A673 (cell line): ENCODE data around the gene NEAT1. TPM values are rescaled to one million over a fixed set of nuclear protein-coding genes. Genes with fewer than 3 reads are reported as not detected.

Source experiments
- BruUV-seq: library from RNA; stranded (reverse); fragments of 400-500 nt; replicated peaks from 2 replicates; lab custom pipeline; 2021; lab: Mats Ljungman, UMichigan
- CTCF ChIA-PET: fragments of 300-600 bp; sonication (Branson Sonifier 250); formaldehyde crosslinking; loops from one replicate; lab custom pipeline; 2022; ENCODE audit warnings: antibody characterized with exemption; lab: Charles Lee
- POLR2A ChIA-PET: fragments of 300-600 bp; sonication (Branson Sonifier 250); formaldehyde crosslinking; loops from one replicate; lab custom pipeline; 2022; ENCODE audit warnings: antibody characterized with exemption; ENCODE audit not compliant: low non-redundant PET; lab: Charles Lee
- DNase-seq: peaks from one replicate; pipeline ENCODE4 v3.0.0-alpha.2; 2015; ENCODE audit warnings: low spot score
- H3K27ac ChIP-seq: fragments of 200-600 bp; sonication (generic); 2 replicates; pipeline ENCODE4 v1.5.1; 2016; ENCODE audit warnings: mixed run types, low read depth, mild to moderate bottlenecking, mixed read lengths, antibody characterized with exemption, low read length; ENCODE audit not compliant: poor library complexity, severe bottlenecking
- H3K27me3 ChIP-seq: fragments of 200-600 bp; sonication (generic); replicated peaks from 2 replicates; pipeline ENCODE4 v1.6.1; 2017; ENCODE audit warnings: mixed run types, low read depth, mild to moderate bottlenecking, mixed read lengths, antibody characterized with exemption, low read length; ENCODE audit not compliant: insufficient read depth, poor library complexity
- H3K36me3 ChIP-seq: fragments of 200-600 bp; sonication (generic); 2 replicates; pipeline ENCODE4 v1.6.1; 2016; ENCODE audit warnings: mixed run types, mild to moderate bottlenecking, mixed read lengths, antibody characterized with exemption, low read length; ENCODE audit not compliant: insufficient read depth, poor library complexity, severe bottlenecking
- H3K4me1 ChIP-seq: fragments of 200-600 bp; sonication (generic); 2 replicates; pipeline ENCODE4 v1.6.1; 2017; ENCODE audit warnings: mixed run types, mild to moderate bottlenecking, mixed read lengths, antibody characterized with exemption, low read length; ENCODE audit not compliant: insufficient read depth, poor library complexity, severe bottlenecking
- H3K4me3 ChIP-seq: fragments of 200-600 bp; sonication (generic); 2 replicates; pipeline ENCODE4 v1.5.1; 2016; ENCODE audit warnings: low read depth, mixed run types, mild to moderate bottlenecking, mixed read lengths, low read length; ENCODE audit not compliant: poor library complexity, severe bottlenecking
- H3K9me3 ChIP-seq: fragments of 200-600 bp; sonication (generic); 2 replicates; pipeline ENCODE4 v1.6.1; 2016; ENCODE audit warnings: mixed run types, low read depth, mild to moderate bottlenecking, mixed read lengths, antibody characterized with exemption, low read length; ENCODE audit not compliant: poor library complexity, severe bottlenecking
- EZH2 ChIP-seq: fragments of 200-600 bp; sonication (generic); IDR thresholded peaks from 2 replicates; pipeline ENCODE4 v1.6.1; 2017; ENCODE audit warnings: borderline replicate concordance, low read depth, mild to moderate bottlenecking, mixed read lengths, antibody characterized with exemption, low read length; ENCODE audit not compliant: poor library complexity, severe bottlenecking
- intact Hi-C: fragments of 100-400 bp; cut with micrococcal nuclease; formaldehyde crosslinking; loops from one replicate; pipeline ENCODE4 v1.10.0; 2022; ENCODE audit not compliant: unreplicated experiment
- total RNA-seq: library from RNA; stranded (reverse); gene quantifications from 2 replicates; pipeline ENCODE4 v1.2.3, GENCODE V29; 2021
- TF ChIP-seq, protein P1 (sequence below): fragments of 300-800, 200-600 bp; sonication (generic); conservative IDR thresholded peaks from 2 replicates; pipeline ENCODE4 v1.5.1; 2017; ENCODE audit warnings: low read depth, mild to moderate bottlenecking, antibody characterized with exemption, low read length, moderate library complexity, mixed read lengths

NEAT1 gene
- total RNA-seq, 1 experiment from 2014 or later = 196 TPM

DNA sequence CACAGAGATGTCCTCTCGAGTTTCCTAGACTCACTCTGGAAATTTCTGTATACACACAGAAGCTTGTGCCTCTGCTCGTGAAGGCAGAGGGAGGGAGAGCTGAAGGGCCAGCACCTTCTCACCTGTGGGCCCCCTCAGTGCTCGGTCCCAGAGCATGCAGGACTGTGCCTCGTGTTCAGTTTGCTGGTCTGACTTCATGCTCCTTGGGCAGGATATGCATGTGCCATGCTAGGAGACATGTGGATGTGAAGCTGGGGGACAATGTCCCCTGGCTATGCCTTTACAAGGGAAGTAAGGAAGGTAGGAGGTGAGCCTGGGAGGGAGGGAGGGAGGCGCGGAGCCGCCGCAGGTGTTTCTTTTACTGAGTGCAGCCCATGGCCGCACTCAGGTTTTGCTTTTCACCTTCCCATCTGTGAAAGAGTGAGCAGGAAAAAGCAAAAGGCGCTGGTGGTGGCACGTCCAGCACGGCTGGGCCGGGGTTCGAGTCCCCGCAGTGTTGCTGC is 22.6 kb downstream of the NEAT1 start:
- Histone ChIP-seq H3K4me3 (no peak overlapping the region), H3K9me3 (no peaks in the 10 kb centered on the region), H3K36me3 (no peaks in the 10 kb centered on the region), H3K27me3 (no peaks in the 10 kb centered on the region), H3K27ac (peak overlapping the region; percentile 19), H3K4me1 (no peaks in the 10 kb centered on the region)
- no TSS peak for BruUV-seq
- TF ChIP-seq, protein P1, sequence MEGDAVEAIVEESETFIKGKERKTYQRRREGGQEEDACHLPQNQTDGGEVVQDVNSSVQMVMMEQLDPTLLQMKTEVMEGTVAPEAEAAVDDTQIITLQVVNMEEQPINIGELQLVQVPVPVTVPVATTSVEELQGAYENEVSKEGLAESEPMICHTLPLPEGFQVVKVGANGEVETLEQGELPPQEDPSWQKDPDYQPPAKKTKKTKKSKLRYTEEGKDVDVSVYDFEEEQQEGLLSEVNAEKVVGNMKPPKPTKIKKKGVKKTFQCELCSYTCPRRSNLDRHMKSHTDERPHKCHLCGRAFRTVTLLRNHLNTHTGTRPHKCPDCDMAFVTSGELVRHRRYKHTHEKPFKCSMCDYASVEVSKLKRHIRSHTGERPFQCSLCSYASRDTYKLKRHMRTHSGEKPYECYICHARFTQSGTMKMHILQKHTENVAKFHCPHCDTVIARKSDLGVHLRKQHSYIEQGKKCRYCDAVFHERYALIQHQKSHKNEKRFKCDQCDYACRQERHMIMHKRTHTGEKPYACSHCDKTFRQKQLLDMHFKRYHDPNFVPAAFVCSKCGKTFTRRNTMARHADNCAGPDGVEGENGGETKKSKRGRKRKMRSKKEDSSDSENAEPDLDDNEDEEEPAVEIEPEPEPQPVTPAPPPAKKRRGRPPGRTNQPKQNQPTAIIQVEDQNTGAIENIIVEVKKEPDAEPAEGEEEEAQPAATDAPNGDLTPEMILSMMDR = no peak
- no peak for TF ChIP-seq EZH2
- ChIA-PET CTCF (no interaction called here), POLR2A (no interaction called here)
- DNase-seq = no peak
- intact Hi-C loops = no loop called here

DNA sequence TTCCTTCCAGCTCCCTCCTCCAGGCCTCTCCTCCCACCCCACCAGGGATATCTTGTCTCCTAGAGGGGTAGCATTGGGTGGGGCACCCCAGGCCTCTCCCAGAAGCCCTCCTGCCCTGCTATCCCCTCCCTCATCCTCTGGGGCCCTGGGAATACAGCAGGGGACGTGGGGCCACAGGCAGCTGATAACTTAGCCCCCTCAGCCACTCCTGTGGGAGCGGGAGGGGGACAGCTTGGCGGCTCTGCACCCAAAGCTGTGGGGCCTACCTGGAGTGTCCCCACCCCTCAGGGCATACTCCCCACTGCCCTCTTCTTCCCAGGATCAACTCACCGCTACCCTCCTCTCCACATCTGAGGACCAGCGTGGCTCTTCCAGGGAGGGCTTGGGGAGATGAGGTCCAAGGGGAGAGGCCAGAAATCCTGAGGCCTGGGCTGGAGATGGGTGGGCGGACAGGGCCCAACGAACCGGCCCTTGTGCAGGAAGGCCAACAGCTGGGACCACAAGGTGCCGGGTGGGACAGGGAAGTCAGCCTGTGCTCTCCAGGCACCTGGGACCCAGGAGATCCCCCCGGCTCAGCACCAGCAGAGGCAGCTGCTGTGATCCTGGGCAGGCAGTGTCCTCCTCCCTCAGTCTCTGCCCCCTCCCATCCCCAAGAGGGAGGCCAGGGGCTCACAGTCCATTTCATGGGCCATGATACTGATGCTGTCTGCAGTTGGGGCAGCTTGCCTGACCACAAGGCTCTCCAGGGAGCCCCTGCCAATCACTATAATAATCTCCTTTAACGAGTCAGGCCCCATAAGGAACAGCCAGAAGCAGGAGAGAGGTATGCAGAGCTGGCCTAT is 23.2 kb downstream of the NEAT1 start:
- CTCF ChIA-PET = no interaction called here
- Histone ChIP-seq H3K36me3 (no peaks in the 10 kb centered on the region), H3K4me1 (no peaks in the 10 kb centered on the region), H3K4me3 (no peak overlapping the region), H3K9me3 (no peaks in the 10 kb centered on the region), H3K27me3 (no peaks in the 10 kb centered on the region), H3K27ac (peak overlapping the region; percentile 37)
- POLR2A ChIA-PET = no interaction called here
- no TSS peak for BruUV-seq
- DNase-seq = no peak
- TF ChIP-seq, protein P1 = no peak
- TF ChIP-seq EZH2 = no peak
- intact Hi-C loops = no loop called here

DNA sequence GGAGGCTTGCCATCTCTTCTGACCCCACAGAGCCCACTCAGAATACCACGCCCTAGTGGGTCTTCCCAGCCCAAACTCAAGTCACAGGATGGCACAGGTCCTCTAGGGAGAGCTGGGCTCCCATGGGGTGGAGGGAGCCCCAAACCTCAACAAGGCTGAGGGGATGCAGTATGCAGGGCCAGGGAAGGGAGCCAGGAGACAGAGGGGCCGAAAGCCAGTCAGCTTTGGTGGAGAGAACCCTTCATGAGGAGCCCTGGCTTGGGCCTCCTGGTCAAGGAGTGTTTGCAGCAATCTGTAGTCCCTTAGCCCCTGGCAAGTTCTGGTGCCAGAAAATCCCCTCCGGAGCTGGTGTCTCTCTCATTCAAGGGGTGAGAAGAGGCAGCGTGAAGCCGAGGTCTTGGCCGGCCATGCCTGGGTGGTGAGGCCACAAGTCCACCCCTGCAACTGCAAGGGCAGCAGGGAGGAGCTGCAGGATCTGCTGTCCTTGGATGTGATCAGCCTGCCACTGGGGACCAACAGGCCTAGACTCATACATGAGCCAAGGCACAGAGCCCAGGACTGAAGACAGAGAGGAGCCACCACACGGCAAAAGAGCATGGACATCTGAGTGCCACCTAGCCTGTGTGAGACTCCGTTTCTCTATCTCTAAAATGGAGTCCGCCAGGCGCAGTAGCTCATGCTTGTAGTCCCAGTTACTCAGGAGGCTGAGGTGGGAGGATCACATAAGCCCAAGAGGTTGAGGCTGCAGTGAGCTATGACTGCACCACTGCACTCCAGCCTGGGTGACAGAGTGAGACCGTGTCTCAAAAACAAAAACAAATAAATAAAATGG is 24.1 kb downstream of the NEAT1 start:
- H3K36me3 ChIP-seq = no peaks in the 10 kb centered on the region
- H3K27ac ChIP-seq = peak overlapping the region; percentile 37
- no peak for TF ChIP-seq EZH2
- no peak for DNase-seq
- POLR2A ChIA-PET = interaction anchor here (0.8 kb wide), 1 partner anchor 24 kb away, joined by 3 read pairs; no protein-coding TSS in a partner anchor
- H3K27me3 ChIP-seq = no peaks in the 10 kb centered on the region
- H3K4me3 ChIP-seq = no peak overlapping the region
- H3K9me3 ChIP-seq = no peaks in the 10 kb centered on the region
- intact Hi-C loops = no loop called here
- H3K4me1 ChIP-seq = no peaks in the 10 kb centered on the region
- no TSS peak for BruUV-seq
- CTCF ChIA-PET = no interaction called here
